Stimulated activated CD4-positive, alpha-beta T cell treated with anti-CD3 and anti-CD28 coated beads, Interleukin-4, amount 100 ng/mL, for 4 hours (primary cell): Measurements from ENCODE around the gene IL31RA.
"Not testable (repeated sequence)": the region's sequence is repeated elsewhere in the genome, so short reads cannot be mapped to it uniquely, and the experiment has no call there.

Source experiments
- DNase-seq, 2 experiments: peaks; one replicate each; pipeline ENCODE4 v3.0.0-alpha.2; 2020

Gene IL31RA

DNA sequence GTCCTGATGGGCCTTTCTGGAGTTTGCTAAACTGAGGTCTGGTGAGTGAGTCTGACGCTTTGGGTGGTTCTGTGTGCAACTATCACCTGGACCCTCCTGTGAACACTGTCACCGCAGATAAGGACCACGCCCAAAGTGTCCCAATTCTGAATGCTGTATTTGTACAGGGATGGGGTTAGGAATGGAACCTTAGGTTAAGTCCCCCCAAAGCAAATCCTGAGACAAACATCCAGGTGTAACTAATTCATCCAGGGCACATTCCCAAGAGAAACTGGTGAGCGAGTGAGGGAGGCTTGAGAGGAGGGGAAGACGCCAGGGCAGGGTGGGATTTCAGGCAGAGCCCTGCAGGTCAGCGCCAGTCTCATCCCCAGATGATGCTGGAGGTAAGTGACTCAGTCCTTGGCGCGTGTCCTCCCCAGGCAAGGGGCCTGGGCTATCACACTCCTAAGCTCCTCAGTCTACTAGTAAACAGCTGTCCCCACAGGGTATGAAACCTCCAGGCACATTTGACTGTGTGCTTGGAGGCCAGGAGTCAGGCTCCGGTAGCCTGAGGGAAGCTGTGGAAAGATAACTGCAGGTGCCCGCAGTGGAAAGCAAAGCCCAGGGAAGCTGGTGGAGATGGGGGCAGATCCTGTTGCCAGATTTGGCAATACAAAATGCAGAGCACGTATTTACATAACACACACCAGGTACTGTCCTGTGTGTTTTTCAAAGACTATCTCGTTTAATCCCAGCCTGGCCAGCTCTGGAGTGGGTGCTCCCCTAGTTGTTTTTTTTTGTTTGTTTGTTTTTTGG is 76.9 kb downstream of the IL31RA start:
- DNase-seq = no peak

GRCh38 chr5:55929020-55929799 is 78.1 kb downstream of the IL31RA start:
- DNase-seq = no peak

GRCh38 chr5:55932700-55933099 is 81.5 kb downstream of the IL31RA start:
- no peak for DNase-seq

- DNase-seq = no peak
These were observed 82.4 kb downstream of the IL31RA start for GRCh38 chr5:55933377-55934114.

GRCh38 chr5:55934115-55934613 is 83.0 kb downstream of the IL31RA start:
- DNase-seq = no peak

DNA sequence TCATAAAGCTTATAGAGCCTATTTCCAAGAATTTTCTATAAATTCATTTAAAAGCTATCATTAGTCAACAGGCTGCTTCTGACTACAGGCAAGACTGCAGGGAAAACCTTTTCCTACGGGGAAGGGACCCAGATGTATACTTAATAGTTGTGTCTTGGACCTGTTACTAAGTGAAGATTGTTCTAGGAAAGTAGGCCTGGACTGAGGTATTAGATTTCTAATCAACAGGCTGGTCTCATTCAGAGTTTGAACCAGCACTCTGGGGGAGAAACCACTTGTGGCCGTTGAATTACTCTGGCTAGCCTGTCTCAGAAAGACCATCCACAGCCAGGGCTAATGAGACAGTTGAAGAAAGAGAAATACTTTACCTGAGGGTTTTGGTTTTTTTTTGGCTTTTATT is 83.6 kb downstream of the IL31RA start:
- DNase-seq = no peak

DNA sequence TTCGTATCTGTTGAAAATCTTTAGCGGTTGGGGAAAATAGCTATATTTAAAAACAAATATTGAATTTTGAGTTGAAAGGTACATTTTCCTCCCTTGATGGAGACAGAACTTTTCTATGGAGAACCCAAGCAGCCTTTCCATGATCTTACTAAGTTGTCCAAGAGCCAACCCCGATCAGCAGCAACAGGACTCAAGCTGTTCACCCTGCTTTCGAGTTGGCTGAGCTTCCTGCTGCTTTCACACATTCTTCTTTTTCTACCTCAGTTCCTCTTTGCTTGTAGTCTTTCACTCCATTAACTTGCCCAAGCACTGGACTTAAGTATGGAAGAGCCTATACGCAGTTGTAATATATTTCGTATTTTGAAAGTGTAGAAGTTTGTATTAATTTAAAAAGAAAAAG is 84.2 kb downstream of the IL31RA start:
- DNase-seq = no peak

DNA sequence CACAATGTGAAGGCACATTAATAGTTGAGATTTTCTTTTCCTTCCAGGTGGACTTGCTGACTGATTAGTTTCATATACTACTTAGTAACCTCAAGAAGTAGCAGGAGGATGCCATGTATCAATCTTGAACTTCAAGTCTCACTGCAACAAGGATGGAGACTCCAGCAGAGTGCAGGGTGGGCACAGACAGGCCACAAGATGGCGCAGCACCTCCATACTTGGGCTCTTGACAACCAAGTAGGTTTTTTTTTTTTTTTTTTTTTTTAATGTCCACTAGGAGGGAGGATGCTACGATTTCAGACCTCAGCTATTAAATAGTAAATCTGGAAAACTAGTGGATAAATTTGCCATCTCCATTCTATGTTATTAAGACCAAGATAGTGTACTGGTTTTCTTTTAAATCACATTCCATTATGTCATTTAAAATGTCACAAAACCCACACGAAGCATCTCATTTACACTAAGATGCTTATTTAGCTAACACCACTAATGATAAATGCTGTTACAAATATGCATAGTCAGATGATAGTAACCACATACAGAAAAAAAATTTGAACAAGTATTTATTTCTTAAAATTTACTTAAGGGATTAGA is 85.0 kb downstream of the IL31RA start:
- peak; percentile 71 to 73 for DNase-seq

GRCh38 chr5:55937598-55937997 is 86.4 kb downstream of the IL31RA start:
- not testable (repeated sequence) for DNase-seq

DNA sequence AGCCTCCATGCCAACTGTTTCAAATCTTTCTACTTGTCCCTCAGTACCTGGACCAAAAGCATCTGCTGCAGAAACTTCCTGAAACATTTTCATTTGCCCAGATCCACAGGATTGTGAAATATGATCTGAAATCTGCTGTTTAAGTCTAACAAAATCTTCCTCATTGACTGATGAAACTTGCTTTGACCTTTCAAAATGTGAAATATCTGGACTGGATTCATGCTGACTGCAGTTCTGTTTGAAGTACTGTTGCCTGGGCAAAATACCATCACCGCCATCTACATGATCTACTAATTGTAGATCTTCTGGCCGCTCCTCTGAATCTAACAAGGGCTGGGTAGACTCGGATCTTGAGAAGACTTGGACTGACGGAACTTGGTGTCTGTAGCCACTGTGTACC is 90.0 kb downstream of the IL31RA start:
- DNase-seq = not testable (repeated sequence)

DNA sequence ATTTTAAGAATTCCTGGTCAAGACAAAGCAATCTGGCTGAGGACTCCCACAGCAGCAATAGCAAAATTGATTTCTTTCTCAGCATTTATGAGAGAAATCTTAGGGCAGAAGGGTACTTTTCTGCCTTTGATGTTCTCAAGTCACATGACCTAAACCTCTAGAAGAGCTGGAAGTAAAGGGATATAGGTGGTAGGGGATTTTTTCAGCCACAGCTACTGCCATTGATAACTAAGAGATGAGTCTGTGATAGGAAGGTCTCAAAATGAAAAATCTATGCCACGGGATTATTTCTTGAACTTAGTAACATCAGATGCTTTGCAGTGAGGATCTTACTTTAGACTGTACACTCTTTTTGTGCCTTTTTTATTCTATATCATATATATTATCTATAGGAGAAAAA is 108.1 kb downstream of the IL31RA start:
- no peak for DNase-seq

GRCh38 chr5:55960779-55961178 is 109.6 kb downstream of the IL31RA start:
- DNase-seq = no peak

DNA sequence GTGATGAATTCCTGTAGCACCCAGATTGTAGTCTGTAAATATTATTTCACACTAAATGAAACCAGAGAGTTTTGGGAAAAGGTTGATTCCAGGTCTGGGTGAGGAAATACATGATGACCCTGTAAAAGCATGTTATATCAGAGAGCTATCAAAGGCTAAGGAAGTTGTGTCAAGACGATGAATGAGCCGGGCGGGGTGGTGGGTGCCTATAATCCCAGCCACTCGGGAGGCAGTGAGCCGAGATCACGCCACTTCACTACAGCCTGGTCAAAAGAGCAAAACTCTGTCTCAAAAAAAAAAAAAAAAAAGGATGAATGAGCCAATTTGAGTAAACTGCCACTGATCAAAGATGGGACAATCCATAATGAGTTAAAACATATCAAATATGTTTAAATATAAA is 114.4 kb downstream of the IL31RA start:
- DNase-seq = no peak

GRCh38 chr5:55966284-55966683 is 115.1 kb downstream of the IL31RA start:
- DNase-seq = no peak

- DNase-seq = no peak
These were observed 118.8 kb downstream of the IL31RA start for GRCh38 chr5:55969956-55970355.
